Measurements from ENCODE around the gene CPXM2.

The CPXM2 gene

GRCh38 chr10:123890226-123890625 is 1.4 kb downstream of the CPXM2 start:
- H3K4me1 ChIP-seq = no peaks in the 10 kb centered on the region
- no peaks in the 10 kb centered on the region for H3K27me3 ChIP-seq (ENCODE audit: control insufficient read depth, insufficient read depth, low read length)
- no peak overlapping the region for H3K4me3 ChIP-seq (ENCODE audit: low read depth, low read length)
- no peak overlapping the region for H3K27ac ChIP-seq
- H3K9me3 ChIP-seq (ENCODE audit: control insufficient read depth, low read length) = no peaks in the 10 kb centered on the region
- no peaks in the 10 kb centered on the region for H3K36me3 ChIP-seq (ENCODE audit: control insufficient read depth, insufficient read depth, low read length)
- no peak overlapping the region for H2AFZ ChIP-seq
- no peaks in the 10 kb centered on the region for H3K79me2 ChIP-seq
- no peak overlapping the region for H3K4me2 ChIP-seq (ENCODE audit: low read length)
- H3K9ac ChIP-seq = no peak overlapping the region
- TF ChIP-seq, protein P1, sequence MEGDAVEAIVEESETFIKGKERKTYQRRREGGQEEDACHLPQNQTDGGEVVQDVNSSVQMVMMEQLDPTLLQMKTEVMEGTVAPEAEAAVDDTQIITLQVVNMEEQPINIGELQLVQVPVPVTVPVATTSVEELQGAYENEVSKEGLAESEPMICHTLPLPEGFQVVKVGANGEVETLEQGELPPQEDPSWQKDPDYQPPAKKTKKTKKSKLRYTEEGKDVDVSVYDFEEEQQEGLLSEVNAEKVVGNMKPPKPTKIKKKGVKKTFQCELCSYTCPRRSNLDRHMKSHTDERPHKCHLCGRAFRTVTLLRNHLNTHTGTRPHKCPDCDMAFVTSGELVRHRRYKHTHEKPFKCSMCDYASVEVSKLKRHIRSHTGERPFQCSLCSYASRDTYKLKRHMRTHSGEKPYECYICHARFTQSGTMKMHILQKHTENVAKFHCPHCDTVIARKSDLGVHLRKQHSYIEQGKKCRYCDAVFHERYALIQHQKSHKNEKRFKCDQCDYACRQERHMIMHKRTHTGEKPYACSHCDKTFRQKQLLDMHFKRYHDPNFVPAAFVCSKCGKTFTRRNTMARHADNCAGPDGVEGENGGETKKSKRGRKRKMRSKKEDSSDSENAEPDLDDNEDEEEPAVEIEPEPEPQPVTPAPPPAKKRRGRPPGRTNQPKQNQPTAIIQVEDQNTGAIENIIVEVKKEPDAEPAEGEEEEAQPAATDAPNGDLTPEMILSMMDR (IDR thresholded peaks at IDR 0.05) = no peak

- Histone ChIP-seq H3K36me3 (ENCODE audit: control insufficient read depth, insufficient read depth, low read length) (no peaks in the 10 kb centered on the region), H3K4me1 (no peaks in the 10 kb centered on the region), H3K4me2 (ENCODE audit: low read length) (no peak overlapping the region), H3K9ac (no peak overlapping the region), H3K27me3 (ENCODE audit: control insufficient read depth, insufficient read depth, low read length) (no peaks in the 10 kb centered on the region), H3K27ac (no peak overlapping the region), H3K4me3 (ENCODE audit: low read depth, low read length) (no peak overlapping the region), H3K79me2 (no peaks in the 10 kb centered on the region), H2AFZ (no peak overlapping the region), H3K9me3 (ENCODE audit: control insufficient read depth, low read length) (no peaks in the 10 kb centered on the region)
- TF ChIP-seq, protein P1 (IDR thresholded peaks at IDR 0.05) = no peak
Observed at GRCh38 chr10:123889821-123890220, 1.8 kb downstream of the CPXM2 start.

GRCh38 chr10:123888751-123889150 is 2.9 kb downstream of the CPXM2 start:
- no peak overlapping the region for H3K4me3 ChIP-seq (ENCODE audit: low read depth, low read length)
- no peaks in the 10 kb centered on the region for H3K27me3 ChIP-seq (ENCODE audit: control insufficient read depth, insufficient read depth, low read length)
- H3K9ac ChIP-seq = no peak overlapping the region
- no peaks in the 10 kb centered on the region for H3K79me2 ChIP-seq
- H3K4me1 ChIP-seq = no peaks in the 10 kb centered on the region
- H3K36me3 ChIP-seq (ENCODE audit: control insufficient read depth, insufficient read depth, low read length) = no peaks in the 10 kb centered on the region
- TF ChIP-seq, protein P1 (IDR thresholded peaks at IDR 0.05) = no peak
- H3K4me2 ChIP-seq (ENCODE audit: low read length) = no peak overlapping the region
- no peaks in the 10 kb centered on the region for H3K9me3 ChIP-seq (ENCODE audit: control insufficient read depth, low read length)
- no peak overlapping the region for H3K27ac ChIP-seq
- no peak overlapping the region for H2AFZ ChIP-seq

DNA sequence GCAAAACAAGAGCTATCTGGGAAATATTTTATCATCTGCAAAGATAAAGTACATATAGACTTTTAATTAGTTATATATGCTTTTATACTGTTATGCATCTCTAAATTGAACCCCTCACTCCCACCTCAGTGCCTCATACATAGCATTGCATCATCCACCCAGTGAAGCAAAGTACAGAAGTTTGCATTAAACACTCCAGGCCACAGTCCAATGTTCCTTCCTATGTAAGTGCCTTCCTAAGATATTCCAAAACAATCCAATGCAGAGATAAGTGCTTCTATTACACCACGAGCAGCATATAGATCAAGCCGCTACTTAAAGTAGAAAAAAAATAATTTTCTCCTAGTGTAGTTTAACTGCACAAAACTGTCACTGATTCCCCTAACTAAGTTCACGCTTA is 3.4 kb downstream of the CPXM2 start:
- TF ChIP-seq, protein P1 (IDR thresholded peaks at IDR 0.05) = no peak
- no peak overlapping the region for H3K4me3 ChIP-seq (ENCODE audit: low read depth, low read length)
- no peaks in the 10 kb centered on the region for H3K27me3 ChIP-seq (ENCODE audit: control insufficient read depth, insufficient read depth, low read length)
- H3K4me2 ChIP-seq (ENCODE audit: low read length) = no peak overlapping the region
- no peak overlapping the region for H3K27ac ChIP-seq
- H3K9ac ChIP-seq = no peak overlapping the region
- no peaks in the 10 kb centered on the region for H3K4me1 ChIP-seq
- H3K36me3 ChIP-seq (ENCODE audit: control insufficient read depth, insufficient read depth, low read length) = no peaks in the 10 kb centered on the region
- no peak overlapping the region for H2AFZ ChIP-seq
- H3K9me3 ChIP-seq (ENCODE audit: control insufficient read depth, low read length) = no peaks in the 10 kb centered on the region
- no peaks in the 10 kb centered on the region for H3K79me2 ChIP-seq

GRCh38 chr10:123886292-123886691 is 5.3 kb downstream of the CPXM2 start:
- no peaks in the 10 kb centered on the region for H3K79me2 ChIP-seq
- no peak overlapping the region for H3K4me3 ChIP-seq (ENCODE audit: low read depth, low read length)
- H3K36me3 ChIP-seq (ENCODE audit: control insufficient read depth, insufficient read depth, low read length) = no peaks in the 10 kb centered on the region
- no peaks in the 10 kb centered on the region for H3K4me1 ChIP-seq
- TF ChIP-seq, protein P1 (IDR thresholded peaks at IDR 0.05) = no peak
- H3K27me3 ChIP-seq (ENCODE audit: control insufficient read depth, insufficient read depth, low read length) = no peaks in the 10 kb centered on the region
- H3K9ac ChIP-seq = no peak overlapping the region
- no peak overlapping the region for H2AFZ ChIP-seq
- H3K9me3 ChIP-seq (ENCODE audit: control insufficient read depth, low read length) = no peaks in the 10 kb centered on the region
- no peak overlapping the region for H3K27ac ChIP-seq
- H3K4me2 ChIP-seq (ENCODE audit: low read length) = no peak overlapping the region

Data from parathyroid adenoma (tissue), 2 donors.